ENCODE measurements around the gene ERVFRD-1. TPM values are rescaled to one million over a fixed set of nuclear protein-coding genes. Genes with fewer than 3 reads are reported as not detected.
"Not testable (repeated sequence)": the region's sequence is repeated elsewhere in the genome, so short reads cannot be mapped to it uniquely, and the experiment has no call there.

ERVFRD-1 gene
- total RNA-seq, 4 donors from 2014 or later, result 0.76 TPM; not detected in 3

- WGBS, 2 donors, result no CpG with 5 or more reads among the region's 17 CpGs
- Histone ChIP-seq H3K36me3 (peaks cover 0 to 5% (median 0%) of the 10 kb centered on the region in 3 donors), H3K9me3 (no peaks in the 10 kb centered on the region), H3K27me3 (no peaks in the 10 kb centered on the region), H3K4me3 (peak overlapping the region; percentile 80 to 100 (median 92)), H3K4me1 (peaks cover 5 to 30% (median 15%) of the 10 kb centered on the region in 3 donors), H3K27ac (peak overlapping the region; percentile 97 to 100 (median 99))
- no peak for DNase-seq
- TF ChIP-seq CTCF (IDR thresholded peaks at IDR 0.05) (no peak), POLR2A (IDR thresholded peaks at IDR 0.05) (no peak)
- intact Hi-C loops (cut with DNase I), result no loop called here
These were observed 18.2 kb downstream of the ERVFRD-1 start for GRCh38 chr6:11093376-11093625.

- peaks cover 5 to 30% (median 15%) of the 10 kb centered on the region in 3 donors for H3K4me1 ChIP-seq
- H3K36me3 ChIP-seq, result peaks cover 0 to 5% (median 0%) of the 10 kb centered on the region in 3 donors
- H3K4me3 ChIP-seq, result peak overlapping the region; percentile 80 to 100 (median 92)
- H3K9me3 ChIP-seq, result no peaks in the 10 kb centered on the region
- TF ChIP-seq CTCF (IDR thresholded peaks at IDR 0.05), result no peak
- TF ChIP-seq POLR2A (IDR thresholded peaks at IDR 0.05), result no peak
- H3K27ac ChIP-seq, result peak overlapping the region; percentile 97 to 100 (median 99)
- no peak for DNase-seq
- no peaks in the 10 kb centered on the region for H3K27me3 ChIP-seq
- 2 to 5% methylated on average over 9 to 10 of the region's 10 CpGs for WGBS, 2 donors
- intact Hi-C loops (cut with DNase I), result no loop called here
These were observed 18.7 kb downstream of the ERVFRD-1 start for GRCh38 chr6:11092668-11093375.

GRCh38 chr6:11091141-11091540 is 20.4 kb downstream of the ERVFRD-1 start:
- DNase-seq; H3K27me3 ChIP-seq; H3K36me3 ChIP-seq; H3K9me3 ChIP-seq; intact Hi-C loops (cut with DNase I); H3K27ac ChIP-seq; H3K4me3 ChIP-seq: not testable (repeated sequence)
- 80 to 88% methylated on average over 5 of the region's 5 CpGs for WGBS, 2 donors
- H3K4me1 ChIP-seq, result peaks cover 5 to 24% (median 15%) of the 10 kb centered on the region in 3 donors

- intact Hi-C loops (cut with DNase I), result no loop called here
- Histone ChIP-seq H3K36me3 (no peaks in the 10 kb centered on the region), H3K27me3 (peaks cover 0 to 1% (median 0%) of the 10 kb centered on the region in 4 donors), H3K9me3 (no peaks in the 10 kb centered on the region), H3K4me1 (peaks cover 0 to 10% (median under 1%) of the 10 kb centered on the region in 3 donors), H3K27ac (no peak overlapping the region), H3K4me3 (no peak overlapping the region)
- TF ChIP-seq POLR2A (IDR thresholded peaks at IDR 0.05) (no peak), CTCF (IDR thresholded peaks at IDR 0.05) (no peak)
- 43 to 60% methylated on average over 1 of the region's 1 CpG for WGBS, 2 donors
- no peak for DNase-seq
These were observed 21.8 kb downstream of the ERVFRD-1 start for GRCh38 chr6:11089695-11090094.

GRCh38 chr6:11087141-11087812 is 24.2 kb downstream of the ERVFRD-1 start:
- 100% methylated on average over 2 to 7 of the region's 47 CpGs for WGBS, 2 donors
- intact Hi-C loops (cut with DNase I), result not testable (repeated sequence)

GRCh38 chr6:11085758-11086435 is 25.6 kb downstream of the ERVFRD-1 start:
- no peak for TF ChIP-seq POLR2A (IDR thresholded peaks at IDR 0.05)
- TF ChIP-seq CTCF (IDR thresholded peaks at IDR 0.05), result no peak
- 50 to 60% methylated on average over 3 of the region's 3 CpGs for WGBS, 2 donors
- intact Hi-C loops (cut with DNase I), result no loop called here
- Histone ChIP-seq H3K9me3 (no peaks in the 10 kb centered on the region), H3K4me1 (no peaks in the 10 kb centered on the region), H3K27ac (no peak overlapping the region), H3K27me3 (peaks cover 0 to 8% (median 0%) of the 10 kb centered on the region in 4 donors), H3K36me3 (no peaks in the 10 kb centered on the region), H3K4me3 (no peak overlapping the region)
- no peak for DNase-seq

More at GRCh38 chr6:11087141-11087812, 24.2 kb downstream of the ERVFRD-1 start:
- H3K27me3 ChIP-seq, H3K4me1 ChIP-seq, H3K9me3 ChIP-seq, H3K4me3 ChIP-seq, H3K27ac ChIP-seq, DNase-seq, H3K36me3 ChIP-seq: not testable (repeated sequence)
